ENCODE measurements around the gene MYO10. TPM values are rescaled to one million over a fixed set of nuclear protein-coding genes. Genes with fewer than 3 reads are reported as not detected.

Gene MYO10
- total RNA-seq, 1 experiment from 2014 or later, result 71.9 TPM

DNA sequence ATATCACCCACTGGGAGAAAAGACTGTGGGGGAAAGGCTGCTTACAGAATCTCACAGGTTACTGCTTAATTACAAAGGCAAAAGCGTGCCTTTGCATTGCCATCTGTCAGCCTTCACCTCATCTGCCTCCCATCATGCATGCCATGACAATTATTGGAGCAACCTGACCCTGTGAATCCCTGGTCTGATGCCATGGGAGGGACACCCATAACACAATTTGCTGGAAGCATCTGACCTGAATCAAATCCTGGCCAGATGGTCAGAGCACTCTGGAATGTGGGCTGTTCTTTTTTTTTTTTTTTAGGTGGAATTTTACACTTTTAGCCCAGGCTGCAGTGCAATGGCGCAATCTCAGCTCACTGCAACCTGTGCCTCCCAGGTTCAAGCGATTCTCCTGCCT is 307.7 kb downstream of the MYO10 start:
- in situ Hi-C loops (cut with HindIII; ENCODE audit: low pct_unique_long_range_greater_than_20kb, low sequenced_read_pairs) (no loop called here), intact Hi-C loops (cut with micrococcal nuclease; ENCODE audit: unreplicated experiment) (no loop called here)
- POLR2A ChIA-PET, result no interaction called here
- ATAC-seq (no peak), DNase-seq (ENCODE audit: low read depth, low spot score) (no peak)
- CTCF ChIA-PET, result no interaction called here
- TF ChIP-seq TCF7L2 (IDR thresholded peaks at IDR 0.05; ENCODE audit: low read depth, low read length) (no peak), POLR2AphosphoS5 (IDR thresholded peaks at IDR 0.05; ENCODE audit: low read depth, low read length) (no peak), SIN3A (IDR thresholded peaks at IDR 0.05; ENCODE audit: borderline replicate concordance, insufficient read depth, low read depth, low read length) (no peak)
- TF ChIP-seq, protein P1, sequence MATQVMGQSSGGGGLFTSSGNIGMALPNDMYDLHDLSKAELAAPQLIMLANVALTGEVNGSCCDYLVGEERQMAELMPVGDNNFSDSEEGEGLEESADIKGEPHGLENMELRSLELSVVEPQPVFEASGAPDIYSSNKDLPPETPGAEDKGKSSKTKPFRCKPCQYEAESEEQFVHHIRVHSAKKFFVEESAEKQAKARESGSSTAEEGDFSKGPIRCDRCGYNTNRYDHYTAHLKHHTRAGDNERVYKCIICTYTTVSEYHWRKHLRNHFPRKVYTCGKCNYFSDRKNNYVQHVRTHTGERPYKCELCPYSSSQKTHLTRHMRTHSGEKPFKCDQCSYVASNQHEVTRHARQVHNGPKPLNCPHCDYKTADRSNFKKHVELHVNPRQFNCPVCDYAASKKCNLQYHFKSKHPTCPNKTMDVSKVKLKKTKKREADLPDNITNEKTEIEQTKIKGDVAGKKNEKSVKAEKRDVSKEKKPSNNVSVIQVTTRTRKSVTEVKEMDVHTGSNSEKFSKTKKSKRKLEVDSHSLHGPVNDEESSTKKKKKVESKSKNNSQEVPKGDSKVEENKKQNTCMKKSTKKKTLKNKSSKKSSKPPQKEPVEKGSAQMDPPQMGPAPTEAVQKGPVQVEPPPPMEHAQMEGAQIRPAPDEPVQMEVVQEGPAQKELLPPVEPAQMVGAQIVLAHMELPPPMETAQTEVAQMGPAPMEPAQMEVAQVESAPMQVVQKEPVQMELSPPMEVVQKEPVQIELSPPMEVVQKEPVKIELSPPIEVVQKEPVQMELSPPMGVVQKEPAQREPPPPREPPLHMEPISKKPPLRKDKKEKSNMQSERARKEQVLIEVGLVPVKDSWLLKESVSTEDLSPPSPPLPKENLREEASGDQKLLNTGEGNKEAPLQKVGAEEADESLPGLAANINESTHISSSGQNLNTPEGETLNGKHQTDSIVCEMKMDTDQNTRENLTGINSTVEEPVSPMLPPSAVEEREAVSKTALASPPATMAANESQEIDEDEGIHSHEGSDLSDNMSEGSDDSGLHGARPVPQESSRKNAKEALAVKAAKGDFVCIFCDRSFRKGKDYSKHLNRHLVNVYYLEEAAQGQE (IDR thresholded peaks at IDR 0.05; ENCODE audit: insufficient read depth in 1 of 2, low read depth in 2 of 2, low read length in 1 of 2), result no peak
- TF ChIP-seq, protein P2, sequence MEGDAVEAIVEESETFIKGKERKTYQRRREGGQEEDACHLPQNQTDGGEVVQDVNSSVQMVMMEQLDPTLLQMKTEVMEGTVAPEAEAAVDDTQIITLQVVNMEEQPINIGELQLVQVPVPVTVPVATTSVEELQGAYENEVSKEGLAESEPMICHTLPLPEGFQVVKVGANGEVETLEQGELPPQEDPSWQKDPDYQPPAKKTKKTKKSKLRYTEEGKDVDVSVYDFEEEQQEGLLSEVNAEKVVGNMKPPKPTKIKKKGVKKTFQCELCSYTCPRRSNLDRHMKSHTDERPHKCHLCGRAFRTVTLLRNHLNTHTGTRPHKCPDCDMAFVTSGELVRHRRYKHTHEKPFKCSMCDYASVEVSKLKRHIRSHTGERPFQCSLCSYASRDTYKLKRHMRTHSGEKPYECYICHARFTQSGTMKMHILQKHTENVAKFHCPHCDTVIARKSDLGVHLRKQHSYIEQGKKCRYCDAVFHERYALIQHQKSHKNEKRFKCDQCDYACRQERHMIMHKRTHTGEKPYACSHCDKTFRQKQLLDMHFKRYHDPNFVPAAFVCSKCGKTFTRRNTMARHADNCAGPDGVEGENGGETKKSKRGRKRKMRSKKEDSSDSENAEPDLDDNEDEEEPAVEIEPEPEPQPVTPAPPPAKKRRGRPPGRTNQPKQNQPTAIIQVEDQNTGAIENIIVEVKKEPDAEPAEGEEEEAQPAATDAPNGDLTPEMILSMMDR (IDR thresholded peaks at IDR 0.05), result no peak
- H3K27ac ChIP-seq (ENCODE audit: low read length), result no peak overlapping the region
- H3K27me3 ChIP-seq (ENCODE audit: control insufficient read depth, insufficient read depth, low read length), result peaks cover 29% of the 10 kb centered on the region
- no TSS peak for BruUV-seq (replicated peaks)
- no peaks in the 10 kb centered on the region for H3K36me3 ChIP-seq (ENCODE audit: control insufficient read depth, insufficient read depth, low read length)
- H3K4me1 ChIP-seq (ENCODE audit: control insufficient read depth, insufficient read depth, low read length), result no peaks in the 10 kb centered on the region
- no peak overlapping the region for H3K4me3 ChIP-seq (ENCODE audit: low read depth in 2 of 2, low read length in 2 of 2)
- H3K9me3 ChIP-seq (ENCODE audit: control insufficient read depth, insufficient read depth, low read depth, low read length), result no peaks in the 10 kb centered on the region

DNA sequence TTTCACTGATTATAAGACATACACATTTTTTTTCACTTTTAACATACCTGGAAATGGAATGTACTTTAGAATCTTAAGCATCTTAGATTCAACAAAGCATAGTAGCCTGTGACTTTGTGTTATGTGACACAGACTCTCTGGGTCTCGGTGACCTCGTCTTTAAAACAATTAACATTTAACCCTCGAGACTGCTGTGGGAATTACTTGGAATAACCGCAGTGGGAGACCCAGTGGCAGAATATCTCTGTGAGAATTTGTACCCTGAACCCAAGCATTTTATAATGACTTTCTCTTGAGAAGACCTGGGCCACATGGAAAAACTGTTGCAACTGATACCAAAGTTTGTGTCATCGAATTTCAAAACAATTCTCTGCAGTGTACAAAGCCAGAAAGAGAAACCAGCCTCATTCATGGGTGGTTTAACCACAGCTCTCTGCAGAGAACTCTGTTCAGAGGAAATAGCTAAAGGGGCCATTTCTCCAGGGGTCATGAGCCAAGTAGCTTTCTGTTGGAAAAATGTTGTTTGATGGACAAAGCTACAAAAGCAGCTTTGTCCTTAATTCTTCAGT is 309.3 kb downstream of the MYO10 start:
- TF ChIP-seq, protein P2 (IDR thresholded peaks at IDR 0.05), result no peak
- TF ChIP-seq, protein P1 (IDR thresholded peaks at IDR 0.05; ENCODE audit: insufficient read depth in 1 of 2, low read depth in 2 of 2, low read length in 1 of 2), result no peak
- no peak for TF ChIP-seq SIN3A (IDR thresholded peaks at IDR 0.05; ENCODE audit: borderline replicate concordance, insufficient read depth, low read depth, low read length)
- TF ChIP-seq TCF7L2 (IDR thresholded peaks at IDR 0.05; ENCODE audit: low read depth, low read length), result no peak
- TF ChIP-seq POLR2AphosphoS5 (IDR thresholded peaks at IDR 0.05; ENCODE audit: low read depth, low read length), result no peak
- POLR2A ChIA-PET, result no interaction called here
- no peaks in the 10 kb centered on the region for H3K9me3 ChIP-seq (ENCODE audit: control insufficient read depth, insufficient read depth, low read depth, low read length)
- H3K27ac ChIP-seq (ENCODE audit: low read length), result no peak overlapping the region
- ATAC-seq (no peak), DNase-seq (ENCODE audit: low read depth, low spot score) (no peak)
- intact Hi-C loops (cut with micrococcal nuclease; ENCODE audit: unreplicated experiment) (no loop called here), in situ Hi-C loops (cut with HindIII; ENCODE audit: low pct_unique_long_range_greater_than_20kb, low sequenced_read_pairs) (no loop called here)
- no peak overlapping the region for H3K4me3 ChIP-seq (ENCODE audit: low read depth in 2 of 2, low read length in 2 of 2)
- H3K27me3 ChIP-seq (ENCODE audit: control insufficient read depth, insufficient read depth, low read length), result peaks cover 32% of the 10 kb centered on the region
- CTCF ChIA-PET, result interaction anchor here (0.6 kb wide), 1 partner anchor 76 kb away, joined by 4 read pairs; no protein-coding TSS in a partner anchor
- BruUV-seq (replicated peaks), result no TSS peak
- no peaks in the 10 kb centered on the region for H3K4me1 ChIP-seq (ENCODE audit: control insufficient read depth, insufficient read depth, low read length)
- H3K36me3 ChIP-seq (ENCODE audit: control insufficient read depth, insufficient read depth, low read length), result no peaks in the 10 kb centered on the region

Measured in Panc1 (cell line).